ENCODE results near the gene SCN9A. TPM values are rescaled to one million over a fixed set of nuclear protein-coding genes. Genes with fewer than 3 reads are reported as not detected.

Gene SCN9A
- total RNA-seq, 1 donor from 2014 or later, result 3.1 TPM

DNA sequence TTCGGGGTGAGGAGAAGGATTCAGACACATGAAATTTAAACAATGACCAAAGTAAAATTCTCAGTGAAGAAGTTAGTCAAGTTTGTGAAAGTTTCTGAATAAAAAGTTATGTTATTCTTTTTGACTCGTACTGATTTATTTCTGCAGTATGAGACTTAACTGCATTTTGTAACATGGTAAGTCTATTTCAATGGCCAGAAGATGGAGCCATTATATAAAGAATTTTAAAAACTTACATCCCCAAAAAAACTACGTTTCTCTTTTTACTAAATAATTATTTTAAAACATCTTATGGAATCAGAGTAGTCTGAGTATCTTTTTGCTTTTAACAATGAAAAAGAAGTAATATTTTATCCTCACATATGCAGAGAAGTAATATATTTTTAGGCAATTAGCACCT lies 196.5 kb downstream of the SCN9A start:
- DNase-seq (ENCODE audit: low spot score), result no peak

DNA sequence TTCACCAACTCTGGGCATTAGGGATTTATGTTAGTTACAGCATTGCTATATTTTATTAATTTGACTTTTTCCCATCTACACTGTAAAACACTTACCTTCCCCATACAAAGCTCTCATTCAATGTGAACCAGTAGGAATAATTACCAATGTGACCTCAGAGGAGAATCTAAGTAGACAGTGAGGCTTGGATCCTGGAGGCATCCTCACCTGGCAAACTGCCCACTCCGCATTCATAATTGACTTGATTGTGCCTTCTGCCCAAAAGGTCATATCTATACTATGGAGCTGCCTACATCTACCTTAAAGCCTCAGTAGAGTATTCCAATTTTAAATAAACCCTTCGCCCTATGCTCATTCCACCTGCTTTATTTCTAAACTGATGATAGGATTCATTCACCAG lies 202.5 kb downstream of the SCN9A start:
- no peak for DNase-seq (ENCODE audit: low spot score)

DNA sequence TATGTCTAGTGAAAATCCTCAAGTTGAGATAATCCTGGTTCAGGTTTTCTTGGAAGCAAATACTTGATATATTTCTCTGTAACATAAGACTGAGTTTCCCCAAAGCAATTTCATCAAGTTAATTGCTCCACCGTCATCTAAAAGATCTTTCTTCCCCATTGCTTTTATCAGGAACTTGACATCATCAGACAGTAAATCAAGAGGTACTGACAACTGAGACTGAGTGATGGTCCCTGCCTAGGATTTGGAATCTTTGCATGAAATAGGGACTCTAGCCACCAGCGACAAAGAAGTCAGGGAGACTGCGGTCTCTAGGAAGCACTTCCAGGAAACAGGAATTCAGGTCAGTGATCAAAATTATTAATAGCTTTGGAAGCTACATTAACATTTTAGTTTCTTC lies 204.5 kb downstream of the SCN9A start:
- no peak for DNase-seq (ENCODE audit: low spot score)

DNA sequence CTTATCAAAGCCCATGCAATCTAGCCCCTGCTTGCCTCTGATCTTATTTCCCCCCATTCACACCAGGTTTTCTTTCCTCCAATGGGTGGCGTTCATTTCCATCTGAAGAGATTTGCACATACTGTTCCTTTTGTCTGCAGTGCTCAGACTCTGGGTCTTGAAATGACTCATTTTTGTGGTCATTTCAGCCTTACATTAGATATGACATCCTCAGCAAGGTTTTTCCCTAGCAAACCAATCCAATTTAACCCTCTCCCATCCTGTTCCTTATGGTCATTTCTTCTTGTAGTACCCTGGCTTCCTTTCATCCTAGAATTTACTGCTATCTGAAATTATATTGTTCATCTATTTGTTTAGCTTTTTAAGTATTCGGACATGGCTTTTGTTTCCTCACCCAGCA lies 205.4 kb downstream of the SCN9A start:
- DNase-seq (ENCODE audit: low spot score), result no peak

DNA sequence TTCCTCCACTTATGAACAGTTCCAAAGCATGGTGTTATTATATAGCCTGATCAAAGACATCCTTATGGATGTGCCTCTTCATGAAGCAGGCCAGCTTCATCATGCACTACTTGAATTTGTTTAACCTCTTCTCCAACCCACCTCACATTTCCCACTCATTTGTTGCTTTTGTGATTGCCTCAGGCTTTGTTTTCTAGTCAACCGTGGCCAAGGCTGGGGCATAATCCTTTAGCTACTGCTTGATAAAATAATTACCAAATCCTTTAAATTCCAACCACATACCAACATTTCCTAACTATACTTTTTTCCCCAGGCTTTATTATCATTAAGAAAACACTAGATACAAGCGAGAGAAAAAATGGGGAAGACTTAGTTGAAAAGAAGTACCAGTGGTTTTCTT lies 208.3 kb downstream of the SCN9A start:
- no peak for DNase-seq (ENCODE audit: low spot score)

DNA sequence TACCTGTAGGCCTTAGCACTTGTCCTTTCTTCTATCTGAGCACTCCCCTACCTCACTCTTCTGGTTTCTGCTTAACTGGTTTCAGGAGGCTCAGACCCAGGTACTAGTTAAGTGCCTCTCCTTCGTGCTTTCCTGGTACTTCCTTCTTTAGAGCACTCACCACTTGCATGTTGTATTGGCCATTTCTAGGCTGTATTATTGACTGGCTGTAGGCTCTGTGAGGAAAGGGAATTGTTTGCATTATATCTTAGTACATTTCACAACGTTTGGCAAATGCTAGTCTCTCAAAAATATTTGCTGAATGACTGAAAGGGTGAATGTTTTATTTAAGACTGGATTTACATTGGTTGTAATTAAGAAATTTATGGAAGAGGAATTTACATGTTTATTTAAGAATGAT lies 212.0 kb downstream of the SCN9A start:
- no peak for DNase-seq (ENCODE audit: low spot score)

DNA sequence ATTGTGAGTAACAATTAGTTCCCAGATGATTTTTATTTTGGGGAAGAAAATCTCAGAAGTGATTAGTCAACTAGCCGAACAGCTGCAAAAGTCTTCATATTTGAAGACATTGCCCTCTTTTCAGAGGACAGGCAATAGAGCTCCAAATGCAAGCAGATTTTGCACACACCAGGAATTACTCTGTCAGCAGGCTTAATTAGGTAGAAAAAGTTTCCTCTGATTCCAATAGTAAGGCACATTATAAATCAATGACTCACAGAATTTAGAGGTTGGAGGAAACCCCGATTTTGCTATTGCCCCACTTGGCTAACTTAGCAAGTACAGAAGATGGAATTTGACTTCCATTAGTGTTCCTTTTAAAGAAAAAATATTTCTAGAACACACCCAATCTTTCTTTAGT lies 217.2 kb downstream of the SCN9A start:
- DNase-seq (ENCODE audit: low spot score), result no peak

DNA sequence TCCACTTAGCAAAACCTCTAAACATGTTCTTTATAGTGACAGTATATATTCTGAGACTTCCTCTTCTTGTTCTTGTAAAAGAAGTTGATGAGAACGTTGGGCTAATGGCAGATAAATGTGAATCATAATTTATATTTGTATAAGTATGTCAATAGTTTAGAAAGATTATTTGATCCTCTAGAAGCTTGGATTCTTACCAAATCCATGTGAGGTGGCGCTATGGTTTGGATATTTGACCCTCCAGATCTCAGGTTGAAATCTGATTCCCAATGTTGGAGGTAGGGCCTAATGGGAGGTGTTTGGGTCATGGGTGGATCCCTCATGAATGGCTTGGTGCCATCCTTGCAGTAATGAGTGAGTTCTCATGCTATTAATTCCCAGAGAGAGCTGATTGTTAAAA lies 218.2 kb downstream of the SCN9A start:
- DNase-seq (ENCODE audit: low spot score), result no peak

DNA sequence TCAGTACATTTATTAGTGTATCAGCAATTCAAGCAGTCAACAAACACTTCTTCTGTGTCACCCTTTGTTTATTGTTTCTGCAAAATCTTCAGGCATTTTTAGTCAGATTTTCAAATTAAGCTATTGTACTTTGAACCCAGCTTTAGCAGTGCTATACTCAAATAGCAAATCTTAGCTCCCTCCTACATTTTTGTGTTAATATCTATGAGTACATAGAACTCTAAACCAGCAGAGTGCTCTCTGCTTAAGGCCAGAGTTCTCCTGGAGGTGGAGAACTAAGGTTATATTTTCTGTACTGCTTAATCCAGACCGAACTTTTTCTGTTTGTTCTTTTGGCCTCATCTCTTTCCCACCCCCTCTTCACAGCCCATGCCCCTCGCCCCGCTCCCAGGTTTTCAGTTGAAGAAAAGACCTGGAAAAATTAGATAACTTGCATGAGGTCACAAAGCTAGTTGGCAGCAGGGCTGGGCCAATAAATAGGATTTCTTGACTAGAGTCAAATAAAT lies 218.7 kb downstream of the SCN9A start:
- DNase-seq (ENCODE audit: low spot score), result no peak

DNA sequence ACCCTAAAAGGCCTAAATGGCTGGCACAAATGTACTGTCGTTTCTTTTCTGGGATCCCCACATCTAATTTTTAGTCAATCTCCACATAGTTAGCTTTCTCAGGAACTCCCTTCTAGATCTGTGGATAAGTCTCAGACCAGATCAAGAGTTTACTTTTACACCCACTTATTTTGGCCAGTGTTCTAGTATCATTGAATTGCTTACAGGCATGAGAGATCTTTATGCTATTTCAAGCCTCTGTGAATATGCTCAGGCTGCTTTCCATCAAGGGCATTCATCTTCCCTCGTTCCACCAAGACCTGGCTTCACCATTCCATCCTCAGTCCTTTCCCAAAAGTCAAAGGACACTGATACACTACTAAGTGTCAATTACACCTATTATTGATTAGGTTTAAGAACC lies 220.2 kb downstream of the SCN9A start:
- DNase-seq (ENCODE audit: low spot score), result no peak

DNA sequence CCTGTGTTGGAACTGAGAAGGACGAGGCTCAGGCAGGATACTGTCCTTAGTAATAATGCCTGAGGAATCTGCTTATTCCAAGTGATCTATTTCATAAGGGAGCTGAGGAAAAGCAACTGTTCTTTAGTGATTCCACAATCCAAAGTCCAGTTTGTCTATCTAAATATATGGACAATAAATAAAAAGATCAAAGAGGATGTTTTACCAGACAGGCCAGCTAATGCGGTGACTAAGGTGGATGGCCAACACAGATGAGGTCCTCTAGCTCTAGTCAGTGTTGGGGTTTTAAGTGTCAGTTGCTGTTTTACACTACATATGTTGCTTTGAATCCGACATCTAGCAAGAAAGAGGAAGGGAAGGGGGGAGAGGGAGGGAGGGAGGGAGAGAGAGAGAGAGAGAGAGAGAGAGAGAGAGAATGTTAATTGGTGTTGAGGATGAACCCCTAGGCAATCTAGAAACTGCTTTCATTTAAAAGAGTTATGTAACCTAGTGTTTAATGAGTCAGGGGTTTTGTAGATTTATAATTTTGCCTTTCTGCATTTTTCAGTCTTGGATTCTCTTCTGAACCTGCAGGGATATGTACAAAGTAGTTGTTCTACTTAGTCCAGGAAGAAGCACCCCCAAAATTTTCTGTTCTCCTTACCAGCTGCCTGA lies 220.9 kb downstream of the SCN9A start:
- no peak for DNase-seq (ENCODE audit: low spot score)

DNA sequence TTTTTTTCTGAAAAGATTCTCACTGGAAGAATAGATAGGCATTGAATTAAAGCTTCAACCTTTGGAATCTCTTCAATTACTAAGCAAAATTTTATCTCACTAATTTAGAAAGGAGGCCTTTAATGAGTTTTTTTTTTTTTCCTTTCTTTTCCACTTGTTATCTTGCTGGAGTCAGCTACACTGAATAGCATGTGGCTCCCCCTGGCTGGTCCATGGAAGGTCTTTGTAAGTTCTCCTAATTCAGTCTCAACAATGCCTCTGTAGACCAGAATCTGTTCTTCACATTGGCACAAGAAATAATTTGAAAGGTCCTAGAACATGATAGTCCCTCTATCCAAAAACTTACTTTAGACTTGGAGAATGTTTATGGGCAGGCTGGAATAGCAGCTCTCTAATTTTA lies 223.7 kb downstream of the SCN9A start:
- no peak for DNase-seq (ENCODE audit: low spot score)

DNA sequence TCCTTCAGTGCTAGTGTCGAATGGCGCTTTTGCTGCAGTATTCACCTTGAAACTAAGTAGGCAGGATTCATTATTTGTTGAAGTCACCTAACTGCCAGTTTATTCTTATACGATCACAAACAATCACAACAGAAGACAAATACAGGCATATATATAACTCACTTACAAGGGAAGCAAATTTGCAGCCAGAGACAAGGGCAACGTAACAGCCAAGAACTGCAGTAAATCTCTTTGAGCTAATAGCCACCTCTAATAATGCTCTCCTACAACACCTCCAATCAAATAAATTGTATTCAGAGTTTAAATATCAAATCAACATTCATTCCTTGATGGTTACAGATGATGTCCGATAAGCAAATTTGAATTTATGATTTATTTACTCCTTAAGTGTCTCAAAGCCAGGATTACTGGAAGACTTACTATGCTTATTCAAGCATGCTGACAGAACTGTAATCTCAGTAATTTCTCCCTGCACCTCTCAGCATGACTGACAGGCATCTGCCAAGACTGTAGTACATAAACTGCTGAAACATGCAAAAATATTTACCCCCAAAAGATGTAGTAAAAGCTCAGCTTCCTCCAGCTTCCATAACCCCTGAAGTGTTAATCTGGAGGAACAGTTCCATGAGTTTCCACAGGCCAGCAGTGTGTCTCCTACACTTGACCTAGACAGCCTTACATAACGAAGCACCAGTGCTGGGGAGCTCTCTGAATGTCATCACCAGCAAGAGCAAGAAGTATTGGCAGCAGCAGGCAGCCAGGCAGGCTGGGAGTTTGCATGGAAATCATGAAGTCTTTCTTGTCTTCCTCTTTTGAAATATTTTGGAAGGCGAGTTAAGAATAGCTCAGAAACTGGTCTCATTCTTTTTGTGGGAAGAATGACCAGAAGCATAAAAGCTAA lies 227.0 kb downstream of the SCN9A start:
- no peak for DNase-seq (ENCODE audit: low spot score)

DNA sequence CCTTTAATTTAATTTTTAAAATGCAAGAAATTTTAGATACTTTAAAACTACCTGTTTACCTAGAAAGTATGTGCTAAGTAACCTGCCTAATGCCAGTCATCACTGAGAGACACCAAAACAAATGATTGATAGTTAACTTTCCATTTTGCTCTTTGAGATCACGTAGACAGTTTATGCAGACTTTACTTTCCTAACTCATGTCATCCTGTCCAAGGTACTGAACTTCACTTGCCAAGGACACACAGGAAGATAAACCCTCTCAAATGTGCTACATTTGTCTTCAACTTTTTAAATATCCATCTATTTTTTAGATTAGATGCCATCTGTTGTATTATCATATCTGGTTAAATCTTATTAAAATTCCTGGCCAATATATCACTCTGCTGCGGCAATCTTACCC lies 227.9 kb downstream of the SCN9A start:
- DNase-seq (ENCODE audit: low spot score), result no peak

Other genes with a start within 250 kb of the SCN9A start
- gene SCN1A, start 247.9 kb downstream of the SCN9A start, total RNA-seq, result not detected
- 5.0 TPM for gene SCN7A, start 118.3 kb upstream of the SCN9A start, total RNA-seq